Neural crest cell (in vitro differentiated cells): ENCODE measurements around the gene HYAL3. TPM values are rescaled to one million over a fixed set of nuclear protein-coding genes. Genes with fewer than 3 reads are reported as not detected.
A peak's percentile ranks its signal among the peaks of the same experiment; 100 is the strongest.

Experiments
- DNase-seq: peaks from one replicate; pipeline ENCODE4 v3.0.0; 2021; ENCODE audit warnings: low read depth, mixed read lengths, low spot score
- H3K27ac Mint-ChIP-seq: one replicate; pipeline ENCODE4 v1.8.0; 2021; ENCODE audit warnings: mild to moderate bottlenecking, mixed read lengths; ENCODE audit not compliant: unreplicated experiment
- H3K27me3 Mint-ChIP-seq: 2 replicates; pipeline ENCODE4 v1.8.0; 2021; ENCODE audit warnings: low read depth, mild to moderate bottlenecking, mixed read lengths
- H3K36me3 Mint-ChIP-seq: 2 replicates; pipeline ENCODE4 v1.8.0; 2021; ENCODE audit warnings: low read depth, mild to moderate bottlenecking, mixed read lengths
- H3K4me1 Mint-ChIP-seq: 2 replicates; pipeline ENCODE4 v1.8.0; 2021; ENCODE audit warnings: mixed read lengths
- H3K4me3 Mint-ChIP-seq: one replicate; pipeline ENCODE4 v1.8.0; 2021; ENCODE audit warnings: mild to moderate bottlenecking, mixed read lengths
- H3K9me3 Mint-ChIP-seq: 2 replicates; pipeline ENCODE4 v1.8.0; 2021; ENCODE audit warnings: mixed read lengths
- CTCF ChIP-seq: fragments of 200-600 bp; sonication (generic); conservative IDR thresholded peaks from 2 replicates; pipeline ENCODE4 v1.5.0; 2021; ENCODE audit warnings: antibody characterized with exemption, mild to moderate bottlenecking
- total RNA-seq: library from RNA; stranded (reverse); gene quantifications from 2 replicates; pipeline ENCODE4 v1.2.1, GENCODE V29; 2021

The HYAL3 gene
- total RNA-seq, 1 donor from 2014 or later, result 4.4 TPM

- H3K4me1 Mint-ChIP-seq, result peaks cover 30% of the 10 kb centered on the region
- H3K9me3 Mint-ChIP-seq, result no peaks in the 10 kb centered on the region
- no peaks in the 10 kb centered on the region for H3K36me3 Mint-ChIP-seq
- peaks cover 44% of the 10 kb centered on the region for H3K27me3 Mint-ChIP-seq
- no peak for TF ChIP-seq CTCF
- H3K27ac Mint-ChIP-seq, result peak overlapping the region; percentile 5
- H3K4me3 Mint-ChIP-seq, result peak overlapping the region; percentile 96
- DNase-seq, result no peak
Measured at GRCh38 chr3:50339485-50340146, 40.4 kb upstream of the HYAL3 start.

DNA sequence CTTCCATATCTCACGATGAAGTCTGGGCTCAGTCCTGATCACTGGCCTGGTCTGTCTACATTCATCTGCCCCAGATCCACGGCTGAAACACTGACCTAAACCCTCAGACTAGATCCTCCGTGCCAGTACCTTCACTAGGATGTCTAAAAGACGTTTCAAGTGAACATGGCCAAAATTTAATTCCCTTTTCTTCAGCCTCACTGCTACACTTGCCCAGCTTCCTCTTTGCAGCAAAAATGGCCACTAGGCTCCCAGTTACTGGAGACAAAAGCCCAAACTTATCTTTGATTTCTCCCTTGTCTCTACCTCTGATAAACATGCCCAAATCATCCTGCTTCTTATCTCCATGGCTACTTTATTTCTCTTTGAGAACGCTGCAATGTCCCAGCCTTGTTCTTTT, 39.8 kb upstream of the HYAL3 start:
- Mint-ChIP-seq H3K9me3 (no peaks in the 10 kb centered on the region), H3K27ac (no peak overlapping the region), H3K4me1 (peaks cover 35% of the 10 kb centered on the region), H3K27me3 (peaks cover 43% of the 10 kb centered on the region), H3K36me3 (no peaks in the 10 kb centered on the region), H3K4me3 (peak overlapping the region; percentile 96)
- TF ChIP-seq CTCF, result no peak
- DNase-seq, result no peak

DNA sequence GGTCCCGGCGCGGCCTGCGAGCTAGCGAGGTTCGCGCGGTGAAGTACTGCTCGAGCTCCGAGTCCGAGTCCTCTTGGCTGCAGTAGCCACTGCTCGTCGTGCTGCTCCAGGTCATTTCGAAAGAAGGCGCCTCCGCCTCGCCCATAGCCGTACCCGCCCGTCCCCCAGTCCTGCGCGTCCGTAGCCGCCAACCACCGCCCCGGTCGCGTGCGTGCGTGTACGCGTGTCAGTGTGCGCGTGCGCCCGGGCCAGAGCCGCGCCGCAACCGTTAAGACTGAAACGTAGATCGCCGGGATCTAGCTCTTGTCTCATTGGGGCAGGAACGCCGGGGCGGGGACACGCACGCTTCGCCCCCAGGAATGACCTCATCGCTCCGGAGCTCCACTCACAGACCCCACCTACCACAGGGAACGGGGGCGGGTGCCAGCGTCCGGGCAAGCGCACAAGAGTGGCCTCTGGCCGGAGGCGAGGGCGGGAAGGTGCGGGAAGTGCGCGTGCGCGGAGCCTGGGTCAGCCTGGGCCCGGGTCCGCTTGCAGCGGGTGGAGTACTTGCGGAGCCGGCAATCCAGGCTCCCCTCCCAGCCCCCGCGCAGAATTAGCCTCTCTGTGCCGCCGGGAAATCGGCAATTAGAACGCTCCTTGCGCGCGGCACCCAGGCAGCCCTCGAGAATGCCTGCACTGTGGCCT, 38.1 kb upstream of the HYAL3 start:
- H3K27me3 Mint-ChIP-seq, result peaks cover 38% of the 10 kb centered on the region

GRCh38 chr3:50336452-50337174, 37.4 kb upstream of the HYAL3 start:
- TF ChIP-seq CTCF, result no peak
- Mint-ChIP-seq H3K27me3 (peaks cover 31% of the 10 kb centered on the region), H3K4me3 (peak overlapping the region; percentile 96), H3K4me1 (peaks cover 40% of the 10 kb centered on the region), H3K36me3 (no peaks in the 10 kb centered on the region), H3K9me3 (no peaks in the 10 kb centered on the region), H3K27ac (peak overlapping the region; percentile 99)
- no peak for DNase-seq

More for the DNA sequence above, 38.1 kb upstream of the HYAL3 start:
- H3K27ac Mint-ChIP-seq, result peak overlapping the region; percentile 99
- H3K9me3 Mint-ChIP-seq, result no peaks in the 10 kb centered on the region
- peaks cover 40% of the 10 kb centered on the region for H3K4me1 Mint-ChIP-seq
- H3K36me3 Mint-ChIP-seq, result no peaks in the 10 kb centered on the region
- TF ChIP-seq CTCF, result no peak
- peak; percentile 97 for DNase-seq
- H3K4me3 Mint-ChIP-seq, result peak overlapping the region; percentile 96

GRCh38 chr3:50334339-50335075, 35.3 kb upstream of the HYAL3 start:
- Mint-ChIP-seq H3K4me3 (peak overlapping the region; percentile 70), H3K9me3 (no peaks in the 10 kb centered on the region), H3K27me3 (peaks cover 13% of the 10 kb centered on the region), H3K27ac (peak overlapping the region; percentile 57), H3K4me1 (peaks cover 38% of the 10 kb centered on the region), H3K36me3 (no peaks in the 10 kb centered on the region)
- no peak for TF ChIP-seq CTCF
- no peak for DNase-seq
